ENCODE data around the gene UBE2I.

DNA sequence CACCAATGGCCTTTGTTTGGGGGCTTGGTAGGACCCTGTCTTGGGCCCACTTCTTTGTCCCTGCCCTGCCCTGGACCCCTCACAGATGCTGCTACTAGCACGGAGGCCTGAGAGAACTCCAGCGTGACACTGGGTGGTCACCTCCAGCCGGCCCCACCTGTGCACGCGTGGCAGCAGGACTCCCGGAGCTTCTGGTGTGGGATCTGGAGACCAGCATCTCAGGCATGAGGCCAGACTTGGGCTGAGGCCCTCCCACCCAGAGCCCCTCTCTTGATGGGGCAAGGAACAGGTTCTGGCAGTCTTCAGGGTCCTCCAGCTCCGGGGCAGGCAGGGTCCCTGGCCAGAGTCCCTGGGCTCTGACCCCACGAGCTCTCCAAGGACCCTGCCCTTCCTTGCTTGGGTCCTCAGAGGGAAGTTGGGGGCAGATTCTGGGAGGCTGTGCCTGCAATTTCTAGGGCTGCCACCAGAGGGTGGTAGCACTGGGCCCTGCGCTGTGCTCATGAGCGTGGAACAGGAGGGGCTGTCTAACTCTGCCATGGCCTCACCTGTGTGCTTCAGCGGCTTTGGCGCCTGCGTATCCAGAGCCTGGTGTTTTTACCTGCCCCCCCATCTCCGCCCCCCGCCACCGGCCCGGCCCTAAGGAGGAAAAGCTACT is 21.0 kb downstream of the UBE2I start:
- TF ChIP-seq, protein P1, sequence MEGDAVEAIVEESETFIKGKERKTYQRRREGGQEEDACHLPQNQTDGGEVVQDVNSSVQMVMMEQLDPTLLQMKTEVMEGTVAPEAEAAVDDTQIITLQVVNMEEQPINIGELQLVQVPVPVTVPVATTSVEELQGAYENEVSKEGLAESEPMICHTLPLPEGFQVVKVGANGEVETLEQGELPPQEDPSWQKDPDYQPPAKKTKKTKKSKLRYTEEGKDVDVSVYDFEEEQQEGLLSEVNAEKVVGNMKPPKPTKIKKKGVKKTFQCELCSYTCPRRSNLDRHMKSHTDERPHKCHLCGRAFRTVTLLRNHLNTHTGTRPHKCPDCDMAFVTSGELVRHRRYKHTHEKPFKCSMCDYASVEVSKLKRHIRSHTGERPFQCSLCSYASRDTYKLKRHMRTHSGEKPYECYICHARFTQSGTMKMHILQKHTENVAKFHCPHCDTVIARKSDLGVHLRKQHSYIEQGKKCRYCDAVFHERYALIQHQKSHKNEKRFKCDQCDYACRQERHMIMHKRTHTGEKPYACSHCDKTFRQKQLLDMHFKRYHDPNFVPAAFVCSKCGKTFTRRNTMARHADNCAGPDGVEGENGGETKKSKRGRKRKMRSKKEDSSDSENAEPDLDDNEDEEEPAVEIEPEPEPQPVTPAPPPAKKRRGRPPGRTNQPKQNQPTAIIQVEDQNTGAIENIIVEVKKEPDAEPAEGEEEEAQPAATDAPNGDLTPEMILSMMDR (IDR thresholded peaks at IDR 0.05) = peak in 4 of 5 experiments; percentile 28 to 36 (median 31)
- no peak for TF ChIP-seq POLR2A (IDR thresholded peaks at IDR 0.05)

Measured in transverse colon (tissue), 3 donors.